IMR-90 (cell line): ENCODE measurements around the gene MUC6. TPM values are rescaled to one million over a fixed set of nuclear protein-coding genes. Genes with fewer than 3 reads are reported as not detected.

Experiments
- ATAC-seq: fragments of 200-7000 bp; cut with Tn5 transposase; 2 replicates; pipeline ENCODE4 v1.9.1; 2020; ENCODE audit warnings: low read depth, mild to moderate bottlenecking, moderate library complexity
- BruUV-seq: library from RNA; stranded (reverse); fragments of 400-500 nt; replicated peaks from 2 replicates; lab custom pipeline; 2021; lab: Mats Ljungman, UMichigan
- CTCF ChIA-PET: fragments of 300-600 bp; formaldehyde crosslinking; extraction: SDS; loops from one replicate; lab custom pipeline; 2021; ENCODE audit warnings: antibody characterized with exemption; lab: Yijun Ruan, JAX
- POLR2A ChIA-PET: fragments of 300-600 bp; sonication (Branson Sonifier 250); formaldehyde crosslinking; loops from one replicate; lab custom pipeline; 2022; ENCODE audit warnings: antibody characterized with exemption; ENCODE audit not compliant: unreplicated experiment; lab: Charles Lee
- DNase-seq: peaks from one replicate; pipeline ENCODE4 v3.0.0; 2013
- H2AFZ ChIP-seq: replicated peaks from 2 replicates; pipeline ENCODE3; 2013; ENCODE audit warnings: low read length, mild to moderate bottlenecking; ENCODE audit not compliant: poor library complexity
- H2AK5ac ChIP-seq: 2 replicates; pipeline ENCODE4 v1.6.1; 2013; ENCODE audit warnings: low read depth, low read length, inconsistent platforms
- H2AK9ac ChIP-seq: replicated peaks from 2 replicates; pipeline ENCODE3; 2013; ENCODE audit warnings: mild to moderate bottlenecking, low read depth, low read length, moderate library complexity; ENCODE audit not compliant: poor library complexity
- H2BK120ac ChIP-seq: 2 replicates; pipeline ENCODE4 v1.6.1; 2013; ENCODE audit warnings: low read depth, low read length, inconsistent platforms
- H2BK15ac ChIP-seq: 3 replicates; pipeline ENCODE4 v1.6.1; 2013; ENCODE audit warnings: low read depth, low read length, inconsistent platforms
- H2BK20ac ChIP-seq: 2 replicates; pipeline ENCODE4 v1.6.1; 2013; ENCODE audit warnings: low read depth, mild to moderate bottlenecking, inconsistent platforms, low read length, moderate library complexity
- H2BK5ac ChIP-seq: 2 replicates; pipeline ENCODE4 v1.6.1; 2013; ENCODE audit warnings: mild to moderate bottlenecking, low read depth, low read length, inconsistent platforms; ENCODE audit not compliant: poor library complexity, severe bottlenecking
- H3K14ac ChIP-seq: replicated peaks from 2 replicates; pipeline ENCODE4 v1.6.1; 2013; ENCODE audit warnings: low read depth, low read length, inconsistent platforms
- H3K18ac ChIP-seq: 2 replicates; pipeline ENCODE4 v1.6.1; 2013; ENCODE audit warnings: low read depth, low read length, control low read depth
- H3K23ac ChIP-seq: 2 replicates; pipeline ENCODE4 v1.6.1; 2013; ENCODE audit warnings: low read depth, low read length, inconsistent platforms
- H3K27ac ChIP-seq: 2 replicates; pipeline ENCODE4 v1.5.1; 2013; ENCODE audit warnings: mild to moderate bottlenecking, control low read depth, low read length; ENCODE audit not compliant: insufficient read depth
- H3K27me3 ChIP-seq: 2 replicates; pipeline ENCODE4 v1.6.1; 2013; ENCODE audit warnings: low read length; ENCODE audit not compliant: control insufficient read depth, insufficient read depth
- H3K36me3 ChIP-seq: 2 replicates; pipeline ENCODE4 v1.6.1; 2013; ENCODE audit warnings: low read length, mixed read lengths; ENCODE audit not compliant: control insufficient read depth, insufficient read depth
- H3K4ac ChIP-seq: 2 replicates; pipeline ENCODE4 v1.6.1; 2013; ENCODE audit warnings: low read depth, low read length, inconsistent platforms
- H3K4me1 ChIP-seq: 2 replicates; pipeline ENCODE4 v1.6.1; 2013; ENCODE audit warnings: low read length, mixed read lengths; ENCODE audit not compliant: control insufficient read depth, insufficient read depth
- H3K4me2 ChIP-seq: 2 replicates; pipeline ENCODE4 v1.6.1; 2013; ENCODE audit warnings: low read depth, mild to moderate bottlenecking, control low read depth, low read length, moderate library complexity
- H3K4me3 ChIP-seq: 2 replicates; pipeline ENCODE4 v1.5.1; 2013; ENCODE audit warnings: low read depth, mild to moderate bottlenecking, control low read depth, low read length, moderate library complexity; ENCODE audit not compliant: insufficient read depth
- H3K56ac ChIP-seq: 2 replicates; pipeline ENCODE4 v1.6.1; 2013; ENCODE audit warnings: low read length, inconsistent platforms; ENCODE audit not compliant: insufficient read depth; ENCODE audit errors: extremely low read depth
- H3K79me1 ChIP-seq, 2 experiments: 2 replicates each; pipeline ENCODE4 v1.6.1; 2013; ENCODE audit warnings: low read length in 2 of 2, inconsistent platforms in 1 of 2, low read depth in 1 of 2
- H3K9ac ChIP-seq: 2 replicates; pipeline ENCODE4 v1.6.1; 2013; ENCODE audit warnings: low read depth, low read length, control low read depth
- H3K9me1 ChIP-seq: 2 replicates; pipeline ENCODE4 v1.6.1; 2013; ENCODE audit warnings: low read length, inconsistent platforms; ENCODE audit not compliant: insufficient read depth
- H3K9me3 ChIP-seq: 2 replicates; pipeline ENCODE4 v1.6.1; 2013; ENCODE audit warnings: low read length; ENCODE audit not compliant: control insufficient read depth, insufficient read depth
- H4K20me1 ChIP-seq: 2 replicates; pipeline ENCODE4 v1.6.1; 2013; ENCODE audit warnings: low read length, inconsistent platforms; ENCODE audit not compliant: insufficient read depth
- H4K5ac ChIP-seq: 2 replicates; pipeline ENCODE4 v1.6.1; 2013; ENCODE audit warnings: mild to moderate bottlenecking, low read depth, low read length, control low read depth
- H4K8ac ChIP-seq, 2 experiments: 2 replicates each; pipeline ENCODE4 v1.6.1; 2013; ENCODE audit warnings: low read depth in 2 of 2, low read length in 2 of 2, control low read depth in 1 of 2, inconsistent platforms in 1 of 2
- H4K91ac ChIP-seq: 2 replicates; pipeline ENCODE4 v1.6.1; 2013; ENCODE audit warnings: low read depth, low read length, inconsistent platforms; ENCODE audit not compliant: insufficient read depth
- BHLHE40 ChIP-seq: fragments of 150-350 bp; IDR thresholded peaks from 2 replicates; pipeline ENCODE4 v1.6.1; 2016; ENCODE audit warnings: mild to moderate bottlenecking, low read depth, low read length
- MAZ ChIP-seq: IDR thresholded peaks from 2 replicates; pipeline ENCODE4 v1.6.1; 2012; ENCODE audit warnings: low read depth, mild to moderate bottlenecking, low read length, improper control_type of control experiment, moderate library complexity, borderline replicate concordance
- NFE2L2 ChIP-seq: fragments of 150-350 bp; IDR thresholded peaks from 2 replicates; pipeline ENCODE4 v1.6.1; 2016; ENCODE audit warnings: low read depth, mild to moderate bottlenecking, low read length
- RAD21 ChIP-seq: IDR thresholded peaks from 2 replicates; pipeline ENCODE4 v1.6.1; 2012; ENCODE audit warnings: low read length, improper control_type of control experiment
- RCOR1 ChIP-seq: IDR thresholded peaks from 2 replicates; pipeline ENCODE4 v1.6.1; 2012; ENCODE audit warnings: mild to moderate bottlenecking, low read length, improper control_type of control experiment; ENCODE audit not compliant: insufficient replicate concordance
- RFX5 ChIP-seq: IDR thresholded peaks from 2 replicates; pipeline ENCODE4 v1.8.0; 2012; ENCODE audit warnings: low read depth, mild to moderate bottlenecking, low read length, moderate library complexity
- WGBS, 2 experiments: methylation state at CpG; one replicate each; pipeline versions ENCODE4 v1.1.5 to v1.1.7; 2013; ENCODE audit warnings: missing lambda C conversion rate in 2 of 2; ENCODE audit not compliant: insufficient read length in 1 of 2; ENCODE audit errors: extremely low coverage in 2 of 2; 5-methylcytosine and 5-hydroxymethylcytosine counted together
- dilution Hi-C: fragments of 300-500 bp; cut with HindIII; formaldehyde crosslinking; loops from one replicate; pipeline ENCODE4 v1.14.3; 2018; ENCODE audit warnings: low sequenced_read_pairs; ENCODE audit not compliant: unreplicated experiment
- in situ Hi-C: fragments of 300-500 bp; cut with MboI; formaldehyde crosslinking; loops from 3 replicates; pipeline ENCODE4 v1.14.3; 2019; ENCODE audit warnings: low sequenced_read_pairs, inconsistent platforms, mixed read lengths
- intact Hi-C: fragments of 100-400 bp; cut with micrococcal nuclease; formaldehyde crosslinking; loops from 2 replicates; pipeline ENCODE4 v1.10.0; 2022
- polyA plus RNA-seq, 3 experiments: library from polyadenylated mRNA; depleted of rRNA; stranded (reverse); fragments of >200 nt; gene quantifications; 2 replicates each; pipeline ENCODE4 v1.2.3, GENCODE V29; 2012; ENCODE audit warnings: low replicate concordance in 1 of 3
- total RNA-seq: library from RNA; depleted of rRNA; stranded (reverse); fragments of >200 nt; gene quantifications from 2 replicates; pipeline ENCODE4 v1.2.3, GENCODE V29; 2012

The MUC6 gene
- total and polyA plus RNA-seq, 2 of the 4 experiments (the other 2 are of a cell fraction), result not detected

DNA sequence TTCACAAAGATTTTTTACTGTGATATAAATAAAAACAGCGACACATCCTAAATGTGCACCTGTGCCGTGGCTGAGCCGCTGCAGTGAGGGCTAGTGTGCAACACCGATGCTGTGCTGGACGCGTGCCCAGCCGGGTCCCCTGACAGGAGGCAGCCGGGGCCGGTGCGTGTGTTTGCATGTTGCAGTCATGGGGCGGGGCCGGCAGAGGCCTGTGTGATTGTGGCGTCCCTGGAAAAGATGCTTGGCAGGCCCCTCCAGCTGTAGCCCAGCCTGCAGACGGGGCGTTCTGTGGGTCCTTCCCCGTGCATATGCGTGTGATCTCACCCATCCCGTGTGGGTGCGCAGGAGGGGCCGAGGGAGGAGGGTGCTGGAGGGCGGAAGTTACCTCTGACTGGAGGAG is 30.6 kb downstream of the MUC6 start:
- H3K9me3 ChIP-seq, result no peaks in the 10 kb centered on the region
- in situ Hi-C loops, result no loop called here
- H3K27ac ChIP-seq, result no peak overlapping the region
- no peak overlapping the region for H3K14ac ChIP-seq
- H2BK20ac ChIP-seq, result no peak overlapping the region
- no peak overlapping the region for H2AFZ ChIP-seq
- DNase-seq, result no peak
- 69% methylated on average over 13 of the region's 21 CpGs; no CpG with 5 or more reads in 1 of the 2 experiments for WGBS, 2 experiments
- no peaks in the 10 kb centered on the region for H3K9me1 ChIP-seq
- no peak overlapping the region for H3K4ac ChIP-seq
- TF ChIP-seq NFE2L2 (no peak), BHLHE40 (no peak), MAZ (no peak), RCOR1 (no peak), RAD21 (no peak), RFX5 (no peak)
- H3K4me3 ChIP-seq, result no peak overlapping the region
- BruUV-seq, result no TSS peak
- H3K4me1 ChIP-seq, result no peaks in the 10 kb centered on the region
- no peak overlapping the region for H2BK15ac ChIP-seq
- H3K27me3 ChIP-seq, result no peaks in the 10 kb centered on the region
- H3K56ac ChIP-seq, result no peak overlapping the region
- peaks cover 71% of the 10 kb centered on the region for H3K36me3 ChIP-seq
- peaks cover 0 to 32% of the 10 kb centered on the region in 2 experiments for H3K79me1 ChIP-seq
- dilution Hi-C loops, result no loop called here
- H2BK120ac ChIP-seq, result no peak overlapping the region
- no peak overlapping the region for H2AK5ac ChIP-seq
- H2BK5ac ChIP-seq, result no peak overlapping the region
- H4K5ac ChIP-seq, result no peak overlapping the region
- H3K18ac ChIP-seq, result no peak overlapping the region
- H4K8ac ChIP-seq, result no peak overlapping the region
- H3K4me2 ChIP-seq, result no peak overlapping the region
- H3K9ac ChIP-seq, result no peak overlapping the region
- no peak overlapping the region for H3K23ac ChIP-seq
- intact Hi-C loops, result no loop called here
- no peak for ATAC-seq
- ChIA-PET CTCF (no interaction called here), POLR2A (no interaction called here)
- H2AK9ac ChIP-seq, result no peak overlapping the region
- peaks cover 30% of the 10 kb centered on the region for H4K20me1 ChIP-seq
- H4K91ac ChIP-seq, result no peak overlapping the region
